Lower leg skin (tissue), 3 donors: ENCODE data around the gene TRPC4AP.
"Not testable (repeated sequence)": the region's sequence is repeated elsewhere in the genome, so short reads cannot be mapped to it uniquely, and the experiment has no call there.

Experiments
- CTCF ChIP-seq, 3 donors: fragments of 450-650 bp; IDR thresholded peaks; one replicate each; pipeline ENCODE4 v1.5.1; 2016; ENCODE audit warnings: antibody characterized with exemption in 3 of 3, mild to moderate bottlenecking in 3 of 3, moderate library complexity in 2 of 3
- POLR2A ChIP-seq, 2 donors: fragments of 450-650 bp; IDR thresholded peaks; one replicate each; pipeline ENCODE4 v1.6.1; 2016 to 2017; ENCODE audit warnings: antibody characterized with exemption in 2 of 2, mild to moderate bottlenecking in 1 of 2, moderate library complexity in 1 of 2

- not testable (repeated sequence) for TF ChIP-seq CTCF, POLR2A (IDR thresholded peaks at IDR 0.05)
Observed at GRCh38 chr20:35112276-35112675, 19.7 kb upstream of the TRPC4AP start.
